Transverse colon (tissue), 4 donors: ENCODE measurements around the gene KRT33A.

Source experiments
- EP300 ChIP-seq: sonication (generic); formaldehyde crosslinking; IDR thresholded peaks from one replicate; pipeline ENCODE4 v1.6.1; 2017; ENCODE audit warnings: antibody characterized with exemption, low read depth
- POLR2A ChIP-seq: fragments of 450-650 bp; IDR thresholded peaks from one replicate; pipeline ENCODE4 v1.6.1; 2016; ENCODE audit warnings: antibody characterized with exemption, mild to moderate bottlenecking, moderate library complexity
- POLR2AphosphoS5 ChIP-seq, 3 donors: sonication (generic); formaldehyde crosslinking; IDR thresholded peaks; one replicate each; pipeline ENCODE4 v1.6.1; 2016; ENCODE audit warnings: antibody characterized with exemption in 3 of 3
- TF ChIP-seq, protein P1 (sequence below), 5 experiments: fragments of 200-600 bp in 3 of 5; fragments of 450-650 bp in 2 of 5; sonication (generic) in 3 of 5; IDR thresholded peaks; 1 replicate in 2 of 5; 2 replicates in 3 of 5; pipeline ENCODE4 v1.5.1; 2016 to 2017; ENCODE audit warnings: antibody characterized with exemption in 5 of 5, inconsistent platforms in 3 of 5, mild to moderate bottlenecking in 2 of 5, moderate library complexity in 1 of 5

DNA sequence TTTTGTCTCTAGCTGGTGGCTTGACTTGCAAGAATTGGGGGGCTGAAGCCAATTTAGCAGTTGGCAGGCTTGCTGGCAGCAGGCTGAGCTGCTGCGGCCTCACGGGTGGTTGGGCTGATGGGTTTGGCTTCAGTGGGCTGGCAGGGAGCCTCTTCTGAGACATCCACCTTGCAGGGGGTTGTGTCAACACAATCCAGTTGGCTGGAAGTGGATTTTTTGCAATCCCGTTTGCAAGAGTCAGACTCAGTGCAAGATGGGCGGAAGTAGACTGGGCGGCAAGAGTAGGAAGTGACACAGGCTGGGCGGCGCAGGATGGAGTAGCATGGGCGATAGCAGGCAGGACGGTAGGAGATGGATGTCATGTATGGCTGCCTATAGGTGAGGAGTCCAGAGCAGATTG, 43.0 kb downstream of the KRT33A start:
- TF ChIP-seq, protein P1, sequence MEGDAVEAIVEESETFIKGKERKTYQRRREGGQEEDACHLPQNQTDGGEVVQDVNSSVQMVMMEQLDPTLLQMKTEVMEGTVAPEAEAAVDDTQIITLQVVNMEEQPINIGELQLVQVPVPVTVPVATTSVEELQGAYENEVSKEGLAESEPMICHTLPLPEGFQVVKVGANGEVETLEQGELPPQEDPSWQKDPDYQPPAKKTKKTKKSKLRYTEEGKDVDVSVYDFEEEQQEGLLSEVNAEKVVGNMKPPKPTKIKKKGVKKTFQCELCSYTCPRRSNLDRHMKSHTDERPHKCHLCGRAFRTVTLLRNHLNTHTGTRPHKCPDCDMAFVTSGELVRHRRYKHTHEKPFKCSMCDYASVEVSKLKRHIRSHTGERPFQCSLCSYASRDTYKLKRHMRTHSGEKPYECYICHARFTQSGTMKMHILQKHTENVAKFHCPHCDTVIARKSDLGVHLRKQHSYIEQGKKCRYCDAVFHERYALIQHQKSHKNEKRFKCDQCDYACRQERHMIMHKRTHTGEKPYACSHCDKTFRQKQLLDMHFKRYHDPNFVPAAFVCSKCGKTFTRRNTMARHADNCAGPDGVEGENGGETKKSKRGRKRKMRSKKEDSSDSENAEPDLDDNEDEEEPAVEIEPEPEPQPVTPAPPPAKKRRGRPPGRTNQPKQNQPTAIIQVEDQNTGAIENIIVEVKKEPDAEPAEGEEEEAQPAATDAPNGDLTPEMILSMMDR (IDR thresholded peaks at IDR 0.05): no peak
- TF ChIP-seq EP300 (no peak), POLR2A (no peak), POLR2AphosphoS5 (IDR thresholded peaks at IDR 0.05) (no peak)
